Subcutaneous adipose tissue (tissue), 4 donors: ENCODE results near the gene CDCP1. TPM values are rescaled to one million over a fixed set of nuclear protein-coding genes. Genes with fewer than 3 reads are reported as not detected.

Experiments
- total RNA-seq, 4 donors: library from RNA; depleted of rRNA; stranded (reverse); fragments of >200 nt; gene quantifications; one replicate each; pipeline ENCODE4 v1.1.0, GENCODE V29; 2016
- TF ChIP-seq, protein P1 (sequence below): fragments of 450-650 bp; IDR thresholded peaks from one replicate; pipeline ENCODE4 v1.5.1; 2016; ENCODE audit warnings: low read depth, mild to moderate bottlenecking, control low read depth, antibody characterized with exemption, moderate library complexity

The CDCP1 gene
- total RNA-seq, 4 donors from 2014 or later: 0.19 to 11.6 (median 2.1) TPM

GRCh38 chr3:45164056-45164455 is 17.9 kb upstream of the CDCP1 start:
- TF ChIP-seq, protein P1, sequence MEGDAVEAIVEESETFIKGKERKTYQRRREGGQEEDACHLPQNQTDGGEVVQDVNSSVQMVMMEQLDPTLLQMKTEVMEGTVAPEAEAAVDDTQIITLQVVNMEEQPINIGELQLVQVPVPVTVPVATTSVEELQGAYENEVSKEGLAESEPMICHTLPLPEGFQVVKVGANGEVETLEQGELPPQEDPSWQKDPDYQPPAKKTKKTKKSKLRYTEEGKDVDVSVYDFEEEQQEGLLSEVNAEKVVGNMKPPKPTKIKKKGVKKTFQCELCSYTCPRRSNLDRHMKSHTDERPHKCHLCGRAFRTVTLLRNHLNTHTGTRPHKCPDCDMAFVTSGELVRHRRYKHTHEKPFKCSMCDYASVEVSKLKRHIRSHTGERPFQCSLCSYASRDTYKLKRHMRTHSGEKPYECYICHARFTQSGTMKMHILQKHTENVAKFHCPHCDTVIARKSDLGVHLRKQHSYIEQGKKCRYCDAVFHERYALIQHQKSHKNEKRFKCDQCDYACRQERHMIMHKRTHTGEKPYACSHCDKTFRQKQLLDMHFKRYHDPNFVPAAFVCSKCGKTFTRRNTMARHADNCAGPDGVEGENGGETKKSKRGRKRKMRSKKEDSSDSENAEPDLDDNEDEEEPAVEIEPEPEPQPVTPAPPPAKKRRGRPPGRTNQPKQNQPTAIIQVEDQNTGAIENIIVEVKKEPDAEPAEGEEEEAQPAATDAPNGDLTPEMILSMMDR: no peak

DNA sequence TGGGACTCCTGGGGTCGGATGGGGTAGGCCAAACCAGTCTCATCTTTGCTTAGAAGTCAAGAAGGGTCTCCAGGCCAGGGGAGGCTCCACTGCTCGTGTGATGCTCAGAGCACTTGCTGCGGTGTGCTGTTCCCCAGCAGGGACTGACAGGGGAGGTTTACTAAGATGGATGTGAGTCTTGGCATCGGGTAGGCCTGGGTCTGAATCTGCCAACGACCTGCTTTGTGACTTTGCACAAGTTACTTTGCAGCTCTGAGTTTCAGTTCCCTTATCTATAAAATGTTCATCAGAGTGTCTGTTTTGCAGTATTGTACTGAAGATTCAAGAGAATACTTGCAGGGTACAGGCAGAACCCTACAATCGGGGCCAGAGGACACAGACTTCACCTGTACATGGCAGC is 17.3 kb upstream of the CDCP1 start:
- TF ChIP-seq, protein P1: no peak

GRCh38 chr3:45154641-45155147 is 8.5 kb upstream of the CDCP1 start:
- TF ChIP-seq, protein P1: no peak

GRCh38 chr3:45153658-45154437 is 7.7 kb upstream of the CDCP1 start:
- TF ChIP-seq, protein P1: no peak

DNA sequence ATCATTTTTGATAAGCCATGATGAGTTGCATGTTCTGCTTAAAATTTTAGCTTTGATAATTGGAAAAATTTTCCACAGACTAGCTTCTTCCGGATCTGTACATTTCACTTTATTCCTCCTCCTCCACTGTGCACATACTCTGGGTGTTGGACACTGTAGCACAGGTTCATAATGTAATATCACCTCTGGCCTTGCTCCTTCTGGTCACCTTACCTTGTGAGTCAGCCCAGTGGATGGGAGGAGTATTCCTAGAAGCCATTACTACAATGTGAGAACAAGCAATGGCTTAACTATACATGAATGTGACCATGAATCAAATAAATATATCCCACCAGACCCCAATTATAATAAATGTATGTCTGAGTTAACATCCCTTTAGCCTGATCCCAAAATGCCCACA is 6.1 kb upstream of the CDCP1 start:
- TF ChIP-seq, protein P1: no peak

DNA sequence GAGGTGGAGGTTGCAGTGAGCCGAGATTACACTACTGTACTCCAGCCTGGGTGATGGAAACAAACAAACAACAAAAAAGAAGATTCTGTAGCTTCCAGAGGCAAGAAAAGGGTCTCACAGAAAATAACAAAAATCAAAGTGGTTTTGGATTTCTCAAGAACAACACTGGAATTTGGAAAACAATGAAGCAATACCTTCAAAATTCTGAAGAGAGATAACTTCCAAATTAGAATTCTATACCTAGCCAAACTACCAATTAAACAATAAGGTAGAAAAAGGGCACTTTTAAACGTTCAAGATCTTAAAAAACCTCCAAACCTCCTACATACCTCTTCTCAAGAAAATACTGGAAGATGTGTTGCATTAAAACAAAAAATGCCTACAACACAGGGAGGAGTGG is 4.9 kb upstream of the CDCP1 start:
- TF ChIP-seq, protein P1: no peak

GRCh38 chr3:45148921-45149320 is 2.7 kb upstream of the CDCP1 start:
- TF ChIP-seq, protein P1: no peak
